ENCODE measurements around the gene TAF11L12.

- TF ChIP-seq REST (IDR thresholded peaks at IDR 0.05; ENCODE audit: borderline replicate concordance), result no peak
- no peak for TF ChIP-seq CTCF (IDR thresholded peaks at IDR 0.05; ENCODE audit: poor library complexity, severe bottlenecking)
- no peak for TF ChIP-seq POLR2AphosphoS5 (IDR thresholded peaks at IDR 0.05)
- TF ChIP-seq SMC3 (conservative IDR thresholded peaks at IDR 0.05; ENCODE audit: poor library complexity), result no peak
- no peak for TF ChIP-seq EZH2 (IDR thresholded peaks at IDR 0.05; ENCODE audit: borderline replicate concordance, insufficient read depth, low read length, poor library complexity, severe bottlenecking)
- TF ChIP-seq MXI1 (conservative IDR thresholded peaks at IDR 0.05; ENCODE audit: poor library complexity, severe bottlenecking), result no peak
- no peak for TF ChIP-seq EP300 (conservative IDR thresholded peaks at IDR 0.05; ENCODE audit: poor library complexity, severe bottlenecking)
- TF ChIP-seq RAD21 (conservative IDR thresholded peaks at IDR 0.05), result no peak
- TF ChIP-seq TAF1 (IDR thresholded peaks at IDR 0.05; ENCODE audit: low read depth), result no peak
Observed at GRCh38 chr5:17625686-17626085, 15.5 kb downstream of the TAF11L12 start.
